ACC112 (cell line): ENCODE results near the gene DNAH2.

ENCODE experiments used
- H2AFZ ChIP-seq: fragments of 200-600 bp; sonication (generic); one replicate; pipeline ENCODE4 v1.6.0; 2017; ENCODE audit warnings: antibody characterized with exemption, low read length; ENCODE audit not compliant: unreplicated experiment
- H3K27ac ChIP-seq: fragments of 200-600 bp; sonication (generic); 2 replicates; pipeline ENCODE4 v1.5.1; 2014; ENCODE audit warnings: low read depth, mild to moderate bottlenecking, antibody characterized with exemption, low read length, moderate library complexity
- H3K27me3 ChIP-seq: fragments of 200-600 bp; sonication (generic); 2 replicates; pipeline ENCODE4 v1.6.1; 2014; ENCODE audit warnings: mild to moderate bottlenecking, antibody characterized with exemption, low read length, moderate library complexity, mixed read lengths; ENCODE audit not compliant: insufficient read depth
- H3K36me3 ChIP-seq: fragments of 200-600 bp; sonication (generic); 2 replicates; pipeline ENCODE4 v1.6.1; 2016; ENCODE audit warnings: mild to moderate bottlenecking, antibody characterized with exemption, low read length, moderate library complexity, mixed read lengths; ENCODE audit not compliant: insufficient read depth
- H3K4me1 ChIP-seq: fragments of 200-600 bp; sonication (generic); one replicate; pipeline ENCODE4 v1.6.1; 2016; ENCODE audit warnings: low read length, mixed read lengths; ENCODE audit not compliant: insufficient read depth, unreplicated experiment, control insufficient read depth
- H3K4me3 ChIP-seq: fragments of 200-600 bp; sonication (generic); 2 replicates; pipeline ENCODE4 v1.5.1; 2014; ENCODE audit warnings: mild to moderate bottlenecking, low read depth, low read length
- H3K79me2 ChIP-seq: fragments of 200-600 bp; sonication (generic); one replicate; pipeline ENCODE4 v1.6.0; 2016; ENCODE audit warnings: low read length; ENCODE audit not compliant: control insufficient read depth, unreplicated experiment, insufficient read depth

DNAH2 gene

GRCh38 chr17:7834957-7835813 is 117.6 kb downstream of the DNAH2 start:
- H3K36me3 ChIP-seq, result no peaks in the 10 kb centered on the region
- H3K79me2 ChIP-seq, result peaks cover 11% of the 10 kb centered on the region
- no peak overlapping the region for H2AFZ ChIP-seq
- H3K4me1 ChIP-seq, result peaks cover 21% of the 10 kb centered on the region
- H3K27me3 ChIP-seq, result no peaks in the 10 kb centered on the region
- peak overlapping the region; percentile 94 for H3K27ac ChIP-seq
- peak overlapping the region; percentile 83 for H3K4me3 ChIP-seq

GRCh38 chr17:7835814-7836595 is 118.5 kb downstream of the DNAH2 start:
- H3K4me3 ChIP-seq, result peak overlapping the region; percentile 83
- peak overlapping the region; percentile 39 for H2AFZ ChIP-seq
- no peaks in the 10 kb centered on the region; the same call in 1 of the 2 replicates for H3K36me3 ChIP-seq
- H3K4me1 ChIP-seq, result peaks cover 23% of the 10 kb centered on the region
- H3K79me2 ChIP-seq, result peaks cover 16% of the 10 kb centered on the region
- peak overlapping the region; percentile 94 for H3K27ac ChIP-seq
- no peaks in the 10 kb centered on the region for H3K27me3 ChIP-seq

GRCh38 chr17:7836596-7837407 is 119.3 kb downstream of the DNAH2 start:
- no peak overlapping the region for H2AFZ ChIP-seq
- H3K27me3 ChIP-seq, result no peaks in the 10 kb centered on the region
- H3K79me2 ChIP-seq, result peaks cover 17% of the 10 kb centered on the region
- H3K36me3 ChIP-seq, result no peaks in the 10 kb centered on the region; the same call in 1 of the 2 replicates
- peak overlapping the region; percentile 94 for H3K27ac ChIP-seq
- peak overlapping the region; percentile 83 for H3K4me3 ChIP-seq
- H3K4me1 ChIP-seq, result peaks cover 28% of the 10 kb centered on the region

GRCh38 chr17:7837408-7838088 is 120.0 kb downstream of the DNAH2 start:
- no peaks in the 10 kb centered on the region for H3K27me3 ChIP-seq
- no peaks in the 10 kb centered on the region; the same call in 1 of the 2 replicates for H3K36me3 ChIP-seq
- peaks cover 17% of the 10 kb centered on the region for H3K79me2 ChIP-seq
- H2AFZ ChIP-seq, result no peak overlapping the region
- H3K27ac ChIP-seq, result peak overlapping the region; percentile 94
- peaks cover 28% of the 10 kb centered on the region for H3K4me1 ChIP-seq
- H3K4me3 ChIP-seq, result peak overlapping the region; percentile 83

- H3K4me3 ChIP-seq, result peak overlapping the region; percentile 83
- no peaks in the 10 kb centered on the region; the same call in 1 of the 2 replicates for H3K36me3 ChIP-seq
- H3K4me1 ChIP-seq, result peaks cover 26% of the 10 kb centered on the region
- H2AFZ ChIP-seq, result no peak overlapping the region
- H3K79me2 ChIP-seq, result peaks cover 17% of the 10 kb centered on the region
- no peaks in the 10 kb centered on the region for H3K27me3 ChIP-seq
- peak overlapping the region; percentile 94 for H3K27ac ChIP-seq
These were observed 120.8 kb downstream of the DNAH2 start for GRCh38 chr17:7838090-7839075.

- Histone ChIP-seq H3K4me1 (peaks cover 23% of the 10 kb centered on the region), H3K27ac (peak overlapping the region; percentile 47; the same call in 1 of the 2 replicates)
These were observed 121.8 kb downstream of the DNAH2 start for GRCh38 chr17:7839190-7839875.

GRCh38 chr17:7839876-7840261 is 122.3 kb downstream of the DNAH2 start:
- Histone ChIP-seq H3K27ac (no peak overlapping the region), H3K79me2 (peaks cover 24% of the 10 kb centered on the region)

More at GRCh38 chr17:7839190-7839875, 121.8 kb downstream of the DNAH2 start:
- Histone ChIP-seq H2AFZ (no peak overlapping the region), H3K79me2 (peaks cover 21% of the 10 kb centered on the region), H3K4me3 (0 out of 2 replicates have a peak overlapping the region, but pooled peaks have one; percentile 4), H3K36me3 (no peaks in the 10 kb centered on the region; the same call in 1 of the 2 replicates), H3K27me3 (no peaks in the 10 kb centered on the region)

GRCh38 chr17:7840441-7840840 is 122.9 kb downstream of the DNAH2 start:
- Histone ChIP-seq H3K27me3 (no peaks in the 10 kb centered on the region), H3K4me3 (0 out of 2 replicates have a peak overlapping the region, but pooled peaks have one; percentile 84), H2AFZ (no peak overlapping the region), H3K4me1 (peaks cover 28% of the 10 kb centered on the region), H3K79me2 (peaks cover 30% of the 10 kb centered on the region), H3K27ac (no peak overlapping the region), H3K36me3 (no peaks in the 10 kb centered on the region; the same call in 1 of the 2 replicates)

More at GRCh38 chr17:7839876-7840261, 122.3 kb downstream of the DNAH2 start:
- Histone ChIP-seq H3K4me1 (peaks cover 23% of the 10 kb centered on the region), H3K4me3 (no peak overlapping the region), H3K36me3 (no peaks in the 10 kb centered on the region; the same call in 1 of the 2 replicates), H2AFZ (no peak overlapping the region), H3K27me3 (no peaks in the 10 kb centered on the region)
